BJ (cell line): ENCODE results near the gene HTR3E. TPM values are rescaled to one million over a fixed set of nuclear protein-coding genes. Genes with fewer than 3 reads are reported as not detected.
"Not testable (repeated sequence)": the region's sequence is repeated elsewhere in the genome, so short reads cannot be mapped to it uniquely, and the experiment has no call there.

Source experiments
- CTCF ChIA-PET: fragments of 350-600 bp; formaldehyde crosslinking; extraction: SDS; loops from one replicate; lab custom pipeline; 2021; ENCODE audit warnings: antibody characterized with exemption, inconsistent platforms; lab: Yijun Ruan, JAX
- POLR2A ChIA-PET: fragments of 300-600 bp; sonication (Branson Sonifier 250); formaldehyde crosslinking; extraction: SDS; loops from one replicate; lab custom pipeline; 2021; ENCODE audit warnings: antibody characterized with exemption; lab: Charles Lee
- DNase-seq: peaks from one replicate; pipeline ENCODE4 v3.0.0-alpha.2; 2011; ENCODE audit warnings: low read depth
- H3K27me3 ChIP-seq: 2 replicates; pipeline ENCODE4 v1.6.0; 2011; ENCODE audit warnings: low read length; ENCODE audit not compliant: control insufficient read depth, insufficient read depth
- H3K36me3 ChIP-seq: 2 replicates; pipeline ENCODE4 v1.5.1; 2011; ENCODE audit warnings: low read length; ENCODE audit not compliant: control insufficient read depth, insufficient read depth
- H3K4me3 ChIP-seq: 2 replicates; pipeline ENCODE4 v1.5.1; 2011; ENCODE audit warnings: low read depth, mild to moderate bottlenecking, control low read depth, low read length
- CTCF ChIP-seq: IDR thresholded peaks from 2 replicates; pipeline ENCODE4 v1.5.1; 2011; ENCODE audit warnings: low read depth, mild to moderate bottlenecking, control low read depth, inconsistent platforms, low read length, moderate library complexity; ENCODE audit not compliant: insufficient read depth
- polyA plus RNA-seq: library from polyadenylated mRNA; depleted of rRNA; stranded (reverse); fragments of >200 nt; gene quantifications from 2 replicates; pipeline ENCODE4 v1.2.3, GENCODE V29; 2011

The HTR3E gene
- polyA plus RNA-seq, 1 experiment = not detected

GRCh38 chr3:184110316-184110725 is 13.5 kb downstream of the HTR3E start:
- CTCF ChIA-PET = no interaction called here
- POLR2A ChIA-PET = no interaction called here
- Histone ChIP-seq H3K36me3 (no peaks in the 10 kb centered on the region), H3K4me3 (no peak overlapping the region), H3K27me3 (peaks cover 2% of the 10 kb centered on the region; the same call in 1 of the 2 replicates)
- TF ChIP-seq CTCF = no peak
- DNase-seq = no peak

- H3K27me3 ChIP-seq = peaks cover 4% of the 10 kb centered on the region
- ChIA-PET CTCF (interaction anchor here (0.6 kb wide), 1 partner anchor 369 kb away, joined by 3 read pairs; no protein-coding TSS in a partner anchor), POLR2A (no interaction called here)
- no peak overlapping the region for H3K4me3 ChIP-seq
- no peak for DNase-seq
- H3K36me3 ChIP-seq = no peaks in the 10 kb centered on the region
- TF ChIP-seq CTCF = no peak
Measured at GRCh38 chr3:184116017-184116416, 19.2 kb downstream of the HTR3E start.

GRCh38 chr3:184117636-184118035 is 20.8 kb downstream of the HTR3E start:
- no peak for DNase-seq
- no peaks in the 10 kb centered on the region for H3K36me3 ChIP-seq
- no peak for TF ChIP-seq CTCF
- CTCF ChIA-PET = interaction anchor here (1.1 kb wide), 1 partner anchor 109 kb away, joined by 3 read pairs; no protein-coding TSS in a partner anchor
- H3K4me3 ChIP-seq = no peak overlapping the region
- POLR2A ChIA-PET = no interaction called here
- H3K27me3 ChIP-seq = peaks cover 4% of the 10 kb centered on the region

GRCh38 chr3:184121031-184121430 is 24.2 kb downstream of the HTR3E start:
- CTCF ChIA-PET = interaction anchor here (0.6 kb wide), 1 partner anchor 9 kb away, joined by 3 read pairs; no protein-coding TSS in a partner anchor
- H3K36me3 ChIP-seq, DNase-seq, H3K27me3 ChIP-seq, H3K4me3 ChIP-seq, POLR2A ChIA-PET: not testable (repeated sequence)

GRCh38 chr3:184126006-184126405 is 29.1 kb downstream of the HTR3E start:
- no peak for DNase-seq
- ChIA-PET CTCF (no interaction called here), POLR2A (no interaction called here)
- TF ChIP-seq CTCF = no peak
- no peaks in the 10 kb centered on the region for H3K27me3 ChIP-seq
- H3K4me3 ChIP-seq = no peak overlapping the region
- no peaks in the 10 kb centered on the region for H3K36me3 ChIP-seq

- H3K4me3 ChIP-seq = no peak overlapping the region
- no peaks in the 10 kb centered on the region for H3K36me3 ChIP-seq
- TF ChIP-seq CTCF = peak; percentile 56
- H3K27me3 ChIP-seq = no peaks in the 10 kb centered on the region
- ChIA-PET CTCF (interaction anchor here (0.6 to 1.4 kb wide), 3 partner anchors 96 to 225 kb away, joined by 4 to 6 read pairs (median 5); no protein-coding TSS in a partner anchor), POLR2A (no interaction called here)
- no peak for DNase-seq
Measured at GRCh38 chr3:184129012-184129411, 32.1 kb downstream of the HTR3E start.
